A172 (cell line): ENCODE results near the gene GRM8. TPM values are rescaled to one million over a fixed set of nuclear protein-coding genes. Genes with fewer than 3 reads are reported as not detected.

Experiments used
- DNase-seq: peaks from one replicate; pipeline ENCODE4 v3.0.0-alpha.2; 2015; ENCODE audit warnings: low spot score
- total RNA-seq: library from RNA; depleted of rRNA; stranded (reverse); fragments of >200 nt; shearing (Covaris generic); gene quantifications from 2 replicates; pipeline ENCODE4 v1.2.3, GENCODE V29; 2014

Gene GRM8
- total RNA-seq, 1 experiment from 2014 or later: not detected

GRCh38 chr7:127231415-127231814 lies 21.3 kb downstream of the GRM8 start:
- no peak for DNase-seq

GRCh38 chr7:127230192-127230925 lies 22.4 kb downstream of the GRM8 start:
- no peak for DNase-seq

- no peak for DNase-seq
Observed at GRCh38 chr7:127226685-127227374, 25.9 kb downstream of the GRM8 start.

GRCh38 chr7:127221731-127222130 lies 31.0 kb downstream of the GRM8 start:
- no peak for DNase-seq

GRCh38 chr7:127214956-127215718 lies 37.6 kb downstream of the GRM8 start:
- no peak for DNase-seq

GRCh38 chr7:127209886-127210285 lies 42.9 kb downstream of the GRM8 start:
- no peak for DNase-seq

GRCh38 chr7:127208860-127209259 lies 43.9 kb downstream of the GRM8 start:
- DNase-seq: no peak

- no peak for DNase-seq
Observed at GRCh38 chr7:127208351-127208750, 44.4 kb downstream of the GRM8 start.

- DNase-seq: no peak
Observed at GRCh38 chr7:127207806-127208205, 44.9 kb downstream of the GRM8 start.

- no peak for DNase-seq
Observed at GRCh38 chr7:127207230-127207629, 45.5 kb downstream of the GRM8 start.

- DNase-seq: no peak
Observed at GRCh38 chr7:127194571-127194970, 58.2 kb downstream of the GRM8 start.

GRCh38 chr7:127189886-127190285 lies 62.9 kb downstream of the GRM8 start:
- no peak for DNase-seq

GRCh38 chr7:127189074-127189473 lies 63.7 kb downstream of the GRM8 start:
- no peak for DNase-seq

- DNase-seq: no peak
Observed at GRCh38 chr7:127187740-127188139, 65.0 kb downstream of the GRM8 start.

GRCh38 chr7:127186686-127187085 lies 66.1 kb downstream of the GRM8 start:
- no peak for DNase-seq

GRCh38 chr7:127177156-127177555 lies 75.6 kb downstream of the GRM8 start:
- DNase-seq: no peak

- no peak for DNase-seq
Observed at GRCh38 chr7:127162366-127162765, 90.4 kb downstream of the GRM8 start.

- no peak for DNase-seq
Observed at GRCh38 chr7:127158659-127159058, 94.1 kb downstream of the GRM8 start.

- no peak for DNase-seq
Observed at GRCh38 chr7:127154958-127155357, 97.8 kb downstream of the GRM8 start.

- DNase-seq: no peak
Observed at GRCh38 chr7:127154101-127154500, 98.6 kb downstream of the GRM8 start.

- no peak for DNase-seq
Observed at GRCh38 chr7:127153315-127153714, 99.4 kb downstream of the GRM8 start.

GRCh38 chr7:127152423-127152822 lies 100.3 kb downstream of the GRM8 start:
- DNase-seq: no peak

GRCh38 chr7:127151379-127151778 lies 101.4 kb downstream of the GRM8 start:
- DNase-seq: no peak
